Measurements from ENCODE around the gene OSGIN1.

The OSGIN1 gene, protein sequence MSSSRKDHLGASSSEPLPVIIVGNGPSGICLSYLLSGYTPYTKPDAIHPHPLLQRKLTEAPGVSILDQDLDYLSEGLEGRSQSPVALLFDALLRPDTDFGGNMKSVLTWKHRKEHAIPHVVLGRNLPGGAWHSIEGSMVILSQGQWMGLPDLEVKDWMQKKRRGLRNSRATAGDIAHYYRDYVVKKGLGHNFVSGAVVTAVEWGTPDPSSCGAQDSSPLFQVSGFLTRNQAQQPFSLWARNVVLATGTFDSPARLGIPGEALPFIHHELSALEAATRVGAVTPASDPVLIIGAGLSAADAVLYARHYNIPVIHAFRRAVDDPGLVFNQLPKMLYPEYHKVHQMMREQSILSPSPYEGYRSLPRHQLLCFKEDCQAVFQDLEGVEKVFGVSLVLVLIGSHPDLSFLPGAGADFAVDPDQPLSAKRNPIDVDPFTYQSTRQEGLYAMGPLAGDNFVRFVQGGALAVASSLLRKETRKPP

DNA sequence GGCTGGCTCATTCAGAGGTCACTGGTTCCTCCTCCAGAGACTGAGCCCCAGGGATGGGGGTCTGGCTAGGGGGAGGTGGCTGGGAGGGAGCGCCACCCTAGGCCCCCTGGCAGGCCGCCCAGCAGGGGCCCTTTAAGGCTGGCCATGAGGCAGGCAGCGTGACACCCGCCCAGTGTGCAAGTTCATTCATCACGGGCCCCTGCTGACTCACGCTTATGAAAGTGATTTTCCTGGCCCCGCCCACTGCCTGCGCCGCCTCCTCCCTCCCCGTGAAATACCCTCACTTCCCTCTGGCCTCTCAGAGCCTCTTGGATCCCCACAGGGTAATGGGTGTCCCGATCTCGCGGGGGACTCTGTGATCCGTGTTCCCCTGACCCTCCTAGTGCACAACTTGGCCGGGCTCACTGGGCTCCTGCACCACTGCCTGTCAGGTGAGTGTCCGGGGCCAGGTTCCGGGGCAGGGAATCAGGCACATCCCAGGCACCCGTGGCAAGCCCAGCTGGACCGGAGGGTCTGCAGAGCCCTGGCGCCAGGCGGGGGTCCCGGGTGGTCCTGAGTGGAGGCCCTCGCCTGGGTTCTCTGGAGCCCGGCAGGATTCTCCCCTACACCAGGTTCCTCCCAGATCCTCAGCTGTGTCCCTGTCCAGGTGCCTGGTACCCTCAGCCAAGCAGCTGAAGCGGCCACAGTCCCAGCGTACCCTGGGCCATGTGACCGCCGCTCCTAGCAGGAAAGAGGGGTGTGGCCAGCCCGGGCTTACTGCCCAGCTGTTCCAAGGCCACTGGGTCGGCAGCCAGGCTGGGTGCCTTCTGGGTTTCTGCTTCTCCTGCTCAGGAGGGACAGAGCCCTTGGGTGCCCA is at the start of gene OSGIN1:
Gene OSGIN1, plus strand, starts transcription at position 301 of the 856 bp plus-strand sequence. CDS start 4,432 bp downstream, outside the sequence.
- no peak for TF ChIP-seq POLR2A (IDR thresholded peaks at IDR 0.05; ENCODE audit: low read length)
- TF ChIP-seq GATA1 (IDR thresholded peaks at IDR 0.05; ENCODE audit: low read depth, low read length): no peak
- DNase-seq: peak; percentile 93 to 97

DNA sequence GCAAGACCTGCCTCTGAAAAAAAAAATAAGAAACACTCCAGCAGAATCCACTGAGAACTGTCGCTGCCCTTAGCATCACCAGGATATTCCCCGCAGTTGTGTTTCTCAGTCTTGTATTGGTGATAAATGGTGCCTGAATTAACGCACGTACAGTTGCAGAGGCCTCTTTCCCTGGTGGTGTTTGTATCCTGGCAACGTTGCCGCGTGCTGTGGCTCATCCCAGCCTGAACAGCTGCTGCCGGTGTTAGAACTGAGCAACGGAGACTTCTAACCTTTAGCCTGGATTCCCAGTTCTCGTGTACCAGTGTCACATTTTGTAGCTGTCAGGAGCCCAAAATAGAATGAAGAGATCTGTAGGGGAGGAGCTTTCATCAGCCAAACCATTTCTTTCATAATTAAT is 49.3 kb upstream of the OSGIN1 start:
- no peak for DNase-seq

DNA sequence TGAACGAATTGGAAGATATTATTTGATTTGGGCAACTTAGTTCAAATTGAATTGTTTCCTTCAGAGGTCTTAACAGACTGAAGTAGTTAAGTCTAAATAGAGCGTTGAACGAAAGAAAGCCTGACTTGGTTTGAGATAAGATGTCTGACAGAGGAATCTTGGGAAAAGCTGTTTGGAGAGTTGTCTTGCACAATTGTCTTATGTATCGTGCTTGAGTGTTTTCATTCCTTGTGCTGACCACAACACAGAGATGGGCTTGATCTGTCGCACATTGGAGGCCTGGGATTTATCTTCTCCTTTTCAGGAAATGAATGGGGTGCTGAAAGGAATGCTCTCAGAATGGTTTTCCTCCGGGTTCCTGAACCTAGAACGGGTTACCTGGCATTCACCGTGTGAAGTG is 46.4 kb upstream of the OSGIN1 start:
- no peak for TF ChIP-seq GATA1 (IDR thresholded peaks at IDR 0.05; ENCODE audit: low read depth, low read length)
- TF ChIP-seq POLR2A (IDR thresholded peaks at IDR 0.05; ENCODE audit: low read length): no peak
- DNase-seq: no peak

More for the DNA sequence above, 49.3 kb upstream of the OSGIN1 start:
- TF ChIP-seq GATA1 (IDR thresholded peaks at IDR 0.05; ENCODE audit: low read depth, low read length) (no peak), POLR2A (IDR thresholded peaks at IDR 0.05; ENCODE audit: low read length) (no peak)

DNA sequence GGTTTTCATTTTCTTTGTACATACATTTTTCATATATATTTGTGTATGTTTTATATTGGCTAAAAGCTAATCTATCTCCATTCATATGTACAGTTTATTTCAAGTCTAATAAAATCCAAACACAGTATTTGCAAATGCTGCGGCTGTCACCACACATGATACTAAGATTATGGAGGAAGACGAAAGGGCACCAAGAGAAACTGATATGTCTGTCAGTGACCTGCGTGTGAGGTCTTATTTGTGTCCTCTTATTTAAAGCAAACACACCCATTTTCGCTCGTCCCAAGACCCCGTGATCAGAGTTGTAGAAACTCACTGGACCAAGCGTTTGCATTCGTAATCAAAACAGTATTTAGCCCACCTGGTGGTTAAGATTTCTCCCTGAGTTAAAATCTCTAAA is 45.9 kb upstream of the OSGIN1 start:
- TF ChIP-seq POLR2A (IDR thresholded peaks at IDR 0.05; ENCODE audit: low read length) (no peak), GATA1 (IDR thresholded peaks at IDR 0.05; ENCODE audit: low read depth, low read length) (no peak)
- no peak for DNase-seq

DNA sequence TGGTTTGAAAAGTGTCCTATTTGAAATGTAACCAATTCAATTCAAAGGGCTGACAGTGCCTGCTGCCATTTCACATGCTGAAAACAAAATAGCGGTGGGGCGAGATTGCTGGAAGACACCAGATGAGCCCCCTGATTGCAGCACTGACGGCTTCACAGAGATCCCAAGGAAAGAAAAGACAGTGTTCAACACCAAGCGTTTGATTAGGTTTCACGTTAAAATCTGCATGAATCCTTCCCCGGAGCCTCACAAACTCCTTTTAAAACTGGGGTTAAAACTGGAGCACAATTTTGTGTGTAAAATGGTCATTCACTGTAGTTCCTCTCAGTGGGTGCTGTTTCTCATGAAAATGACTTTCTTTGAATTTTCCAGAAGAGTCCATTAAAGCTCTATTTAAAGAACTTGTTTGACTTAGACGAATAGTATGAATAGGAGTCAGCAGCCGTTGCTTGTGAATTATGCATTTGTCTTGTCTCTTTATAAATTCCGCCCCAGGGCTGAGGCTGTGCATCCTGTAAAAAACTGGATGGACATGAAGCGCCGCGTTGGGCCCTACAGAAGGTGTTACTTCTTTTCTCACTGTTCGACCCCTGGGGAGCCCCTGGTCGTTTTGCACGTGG is 45.3 kb upstream of the OSGIN1 start:
- no peak for DNase-seq
- no peak for TF ChIP-seq POLR2A (IDR thresholded peaks at IDR 0.05; ENCODE audit: low read length)
- TF ChIP-seq GATA1 (IDR thresholded peaks at IDR 0.05; ENCODE audit: low read depth, low read length): no peak

DNA sequence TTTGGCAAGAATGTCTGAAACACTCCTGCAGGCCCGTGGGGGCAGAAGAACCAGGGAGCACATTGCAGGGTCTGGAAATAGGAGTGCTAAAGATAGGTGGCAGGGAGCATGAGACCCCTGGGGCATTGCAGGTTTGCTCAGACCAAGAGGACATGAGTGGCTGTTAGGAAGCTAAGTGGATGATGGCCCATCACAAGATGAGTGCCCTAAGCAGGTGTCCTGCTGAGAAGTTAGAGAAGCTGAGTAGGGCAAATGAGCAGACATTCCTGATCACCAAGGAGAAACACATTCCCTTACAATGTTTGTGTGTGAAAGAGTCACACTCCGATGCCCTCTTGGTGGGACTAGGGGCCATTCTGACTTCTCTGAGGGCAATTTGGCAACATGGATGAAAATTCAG is 44.2 kb upstream of the OSGIN1 start:
- DNase-seq: no peak
- TF ChIP-seq POLR2A (IDR thresholded peaks at IDR 0.05; ENCODE audit: low read length): no peak
- no peak for TF ChIP-seq GATA1 (IDR thresholded peaks at IDR 0.05; ENCODE audit: low read depth, low read length)

DNA sequence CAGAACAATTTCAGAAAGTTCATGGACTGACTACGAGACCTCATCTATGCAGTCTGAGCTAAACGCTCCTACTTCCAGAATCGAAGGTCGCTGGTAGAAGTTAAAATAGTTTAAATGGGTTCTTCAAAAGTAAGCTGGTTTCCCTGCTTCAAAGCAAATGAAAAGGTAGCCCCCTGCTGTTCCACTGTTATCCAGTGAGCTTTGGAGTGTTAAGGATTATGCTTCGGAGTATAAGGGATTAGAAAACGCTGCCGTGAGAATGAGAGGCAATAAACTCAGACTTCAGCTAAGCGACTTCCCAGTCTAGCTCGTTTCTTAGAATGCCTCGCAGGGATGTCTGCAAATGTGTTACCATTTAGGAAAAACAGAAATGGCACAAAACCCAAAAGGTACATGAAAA is 41.8 kb upstream of the OSGIN1 start:
- DNase-seq: no peak
- TF ChIP-seq GATA1 (IDR thresholded peaks at IDR 0.05; ENCODE audit: low read depth, low read length) (no peak), POLR2A (IDR thresholded peaks at IDR 0.05; ENCODE audit: low read length) (no peak)

DNA sequence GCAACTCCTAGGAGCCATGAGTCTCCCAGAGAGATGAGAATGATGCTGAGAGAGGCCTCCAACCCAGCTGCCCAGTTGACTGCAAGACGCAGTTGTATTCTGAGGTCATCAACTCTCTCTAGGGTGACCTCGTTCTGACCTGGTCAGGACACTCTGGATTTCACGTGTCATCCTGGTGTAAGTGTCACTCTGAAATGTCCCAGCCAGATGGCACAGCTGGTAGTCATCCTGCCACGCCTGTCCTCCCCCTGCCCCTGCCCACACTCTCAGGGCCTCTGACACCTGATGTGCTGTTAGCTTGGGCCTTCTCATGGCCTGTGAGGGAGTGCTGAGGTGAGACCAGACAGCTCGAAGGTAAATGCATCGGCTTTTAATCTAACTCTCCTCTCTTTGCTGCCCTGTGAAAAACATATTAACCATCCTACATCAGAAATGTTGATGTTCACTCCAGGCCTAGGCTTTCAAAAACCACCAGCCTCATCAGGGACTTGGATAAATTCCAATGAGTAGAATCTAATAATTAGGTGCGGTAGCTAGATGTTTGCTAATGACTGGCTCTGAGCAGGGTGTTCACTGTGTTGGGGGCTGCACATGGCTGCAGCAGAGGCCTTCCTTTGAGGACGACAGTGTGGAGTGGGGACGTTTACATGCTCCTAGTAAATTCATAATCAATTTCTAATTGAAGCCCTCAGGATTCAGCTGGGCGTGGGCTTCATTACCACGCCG is 40.4 kb upstream of the OSGIN1 start:
- no peak for DNase-seq
- TF ChIP-seq POLR2A (IDR thresholded peaks at IDR 0.05; ENCODE audit: low read length) (no peak), GATA1 (IDR thresholded peaks at IDR 0.05; ENCODE audit: low read depth, low read length) (no peak)

DNA sequence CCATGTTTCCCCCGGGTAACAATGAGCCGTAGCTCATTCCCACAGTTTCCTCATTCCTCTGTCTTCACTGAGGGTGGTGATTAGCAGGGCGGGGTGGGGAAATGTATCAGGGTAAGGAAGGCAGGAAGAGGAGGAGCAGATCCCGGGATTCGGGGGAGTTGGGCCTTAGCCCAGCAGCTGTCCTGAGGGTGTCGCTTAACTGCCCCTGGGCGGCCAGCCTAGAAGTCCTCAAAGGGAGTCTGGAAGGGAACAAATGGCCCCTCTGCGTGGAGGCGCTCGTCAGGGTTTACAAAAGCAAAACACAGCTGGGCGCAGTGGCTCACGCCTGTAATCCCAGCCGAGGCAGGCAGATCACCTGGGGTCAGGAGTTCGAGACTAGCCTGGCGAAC is 39.8 kb upstream of the OSGIN1 start:
- TF ChIP-seq POLR2A (IDR thresholded peaks at IDR 0.05; ENCODE audit: low read length) (no peak), GATA1 (IDR thresholded peaks at IDR 0.05; ENCODE audit: low read depth, low read length) (no peak)
- DNase-seq: no peak

DNA sequence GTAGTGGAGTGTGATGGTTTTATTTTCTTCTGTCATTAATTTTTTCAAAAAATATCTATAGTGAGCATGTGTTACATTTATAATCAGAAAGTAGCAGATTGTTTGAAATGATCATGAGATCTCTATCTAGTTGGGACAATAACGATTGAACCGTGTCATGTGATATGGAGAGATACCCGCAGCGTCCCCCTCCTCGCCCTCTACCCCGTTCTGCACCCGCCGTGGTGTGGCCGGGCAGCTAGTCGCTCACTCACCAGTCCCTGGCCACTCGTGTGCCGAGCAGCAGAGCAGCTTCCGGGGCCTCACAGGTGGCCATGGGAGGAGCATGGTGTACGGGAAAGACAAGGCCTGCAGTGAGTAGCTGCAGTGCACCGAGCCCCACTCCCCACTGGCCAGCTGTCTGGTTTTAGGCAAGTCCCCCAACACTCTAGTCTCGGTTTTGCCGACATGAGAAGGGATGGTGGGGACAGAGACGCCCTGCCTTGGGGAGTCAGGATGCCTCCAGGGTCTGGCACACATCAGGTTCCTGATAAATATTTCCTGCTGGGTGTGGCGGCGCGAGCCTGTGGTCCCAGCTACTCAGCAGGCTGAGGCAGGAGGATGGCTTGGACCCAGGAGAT is 38.8 kb upstream of the OSGIN1 start:
- TF ChIP-seq POLR2A (IDR thresholded peaks at IDR 0.05; ENCODE audit: low read length) (no peak), GATA1 (IDR thresholded peaks at IDR 0.05; ENCODE audit: low read depth, low read length) (no peak)
- DNase-seq: no peak

DNA sequence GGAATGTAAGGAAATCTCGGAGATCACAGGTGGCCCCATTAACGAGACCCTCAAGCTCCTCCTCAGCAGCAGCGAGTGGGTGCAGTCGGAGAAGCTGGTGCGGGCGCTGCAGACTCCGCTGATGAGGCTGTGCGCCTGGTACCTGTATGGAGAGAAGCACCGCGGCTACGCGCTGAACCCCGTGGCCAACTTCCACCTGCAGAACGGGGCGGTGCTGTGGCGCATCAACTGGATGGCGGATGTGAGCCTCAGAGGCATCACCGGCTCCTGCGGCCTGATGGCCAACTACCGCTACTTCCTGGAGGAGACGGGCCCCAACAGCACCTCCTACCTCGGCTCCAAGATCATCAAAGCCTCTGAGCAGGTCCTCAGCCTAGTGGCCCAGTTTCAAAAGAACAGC is 38.0 kb upstream of the OSGIN1 start:
- DNase-seq: no peak
- TF ChIP-seq GATA1 (IDR thresholded peaks at IDR 0.05; ENCODE audit: low read depth, low read length): no peak
- no peak for TF ChIP-seq POLR2A (IDR thresholded peaks at IDR 0.05; ENCODE audit: low read length)

DNA sequence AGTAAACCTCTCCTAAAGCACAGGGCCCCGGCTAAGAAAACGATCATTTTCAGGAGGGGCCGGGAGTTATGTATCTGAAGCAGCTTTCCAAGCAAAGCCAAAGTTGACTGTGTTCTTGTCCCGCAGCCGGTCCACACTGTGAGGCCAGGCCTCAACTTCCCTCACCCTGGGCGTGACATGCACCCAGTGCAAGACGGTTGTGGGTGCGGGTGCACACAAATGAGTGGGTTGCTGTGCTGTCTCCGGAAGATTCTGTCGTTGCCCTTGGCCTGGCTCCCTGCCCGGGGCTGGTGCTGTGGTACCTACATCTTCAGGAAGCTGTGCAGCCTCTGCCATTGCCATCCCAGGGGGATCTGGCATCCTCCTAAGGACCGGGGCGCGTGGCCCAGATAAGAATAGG is 37.5 kb upstream of the OSGIN1 start:
- no peak for TF ChIP-seq POLR2A (IDR thresholded peaks at IDR 0.05; ENCODE audit: low read length)
- TF ChIP-seq GATA1 (IDR thresholded peaks at IDR 0.05; ENCODE audit: low read depth, low read length): no peak
- DNase-seq: no peak

All from erythroblast (primary cell).